Right lung (tissue), 5 donors: Measurements from ENCODE around the gene HMX1. TPM values are rescaled to one million over a fixed set of nuclear protein-coding genes. Genes with fewer than 3 reads are reported as not detected.

Source experiments
- DNase-seq, 2 donors: peaks; one replicate each; pipeline ENCODE4 v3.0.0-alpha.2; 2013
- polyA plus RNA-seq, 5 donors: library from polyadenylated mRNA; unstranded; fragments of 120-200 nt; gene quantifications; one replicate each; pipeline versions ENCODE4 v1.2.1 to v1.2.3, GENCODE V29; 2013; ENCODE audit warnings: inconsistent platforms in 1 of 5, low replicate concordance in 1 of 5; ENCODE audit not compliant: insufficient read length in 5 of 5, insufficient read depth in 1 of 5

The HMX1 gene
- polyA plus RNA-seq, 5 donors, result not detected

DNA sequence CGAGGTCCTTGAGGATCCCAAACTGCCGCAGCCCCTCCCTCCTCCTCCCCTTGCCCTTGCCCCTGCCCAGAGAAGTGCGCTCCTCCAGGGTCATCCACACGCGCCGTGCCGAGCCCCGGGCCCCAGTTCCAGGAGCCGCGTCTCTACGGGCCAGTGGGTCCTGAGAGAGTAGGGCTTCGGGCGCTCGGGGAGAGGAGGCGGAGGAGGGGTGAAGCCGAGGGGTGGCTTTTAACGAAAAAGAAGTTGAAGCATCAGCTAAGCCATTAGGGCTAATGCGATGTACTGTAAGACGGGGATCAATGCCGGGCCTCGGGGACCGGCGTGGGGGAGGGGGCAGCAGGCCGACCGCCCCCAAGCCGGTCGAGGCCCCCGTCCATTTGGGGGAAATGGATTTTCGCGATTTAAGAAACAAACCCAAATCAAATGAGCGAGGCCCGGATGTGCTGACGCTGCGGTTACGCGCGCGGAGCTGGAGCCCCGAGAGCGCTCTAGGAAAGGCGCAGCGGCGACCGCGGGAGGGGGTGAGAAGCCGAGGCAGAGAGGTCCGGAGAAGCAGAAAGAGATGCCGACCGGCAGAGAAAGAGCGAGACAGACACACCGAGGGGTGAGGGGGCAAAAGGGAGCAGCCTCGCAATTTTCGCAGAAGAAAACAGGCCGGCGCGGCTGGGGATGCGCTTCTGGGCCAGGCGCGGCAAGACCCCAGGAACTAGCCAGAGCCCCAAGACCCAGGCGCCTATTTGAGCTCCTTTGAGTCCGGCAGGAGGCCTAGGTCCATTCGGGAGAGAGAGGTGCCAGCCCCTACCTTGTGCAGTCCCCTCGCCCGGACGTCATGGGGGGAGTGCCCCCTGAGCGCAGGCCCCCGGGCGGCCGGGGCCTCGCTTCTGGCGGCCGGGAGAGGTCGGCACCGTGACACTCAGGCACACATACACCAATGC is 13.6 kb downstream of the HMX1 start:
- no peak for DNase-seq

DNA sequence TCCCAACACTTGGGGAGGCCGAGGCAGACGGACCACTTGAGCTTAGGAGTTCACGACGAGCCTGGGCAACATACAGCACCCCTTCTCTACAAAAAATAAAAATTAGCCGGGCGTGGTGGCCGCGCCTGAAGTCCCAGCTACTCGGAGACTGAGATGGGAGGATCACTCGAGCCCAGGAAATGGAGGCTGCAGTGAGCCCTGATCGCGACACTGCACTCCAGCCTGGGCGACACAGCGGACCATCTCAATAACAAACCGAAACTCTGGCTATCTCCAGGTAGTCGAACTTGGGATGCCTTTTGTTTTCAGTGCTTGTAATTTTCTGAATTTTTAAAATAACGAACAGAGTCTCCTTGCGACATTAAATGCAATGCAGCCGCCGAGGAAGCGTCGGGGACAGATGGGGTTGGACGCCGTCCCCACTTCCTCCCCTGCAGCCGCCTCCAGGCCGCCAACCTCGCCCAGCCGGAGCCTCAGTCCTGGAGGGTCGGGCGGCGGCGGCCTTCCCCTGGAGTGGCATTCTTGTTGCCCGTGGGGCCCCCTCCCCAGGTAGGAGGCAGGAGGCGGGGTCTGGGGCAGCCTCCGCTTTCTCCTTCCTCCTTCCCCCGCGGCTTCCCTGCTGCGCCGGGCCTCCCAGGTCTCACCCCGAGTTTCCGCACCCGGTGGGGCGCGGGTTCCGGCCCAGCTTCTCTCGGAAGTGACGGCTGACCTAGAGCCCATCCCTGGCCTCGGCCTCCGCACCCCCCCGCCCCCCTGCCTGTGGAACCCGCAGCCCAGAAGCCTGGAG is 14.6 kb downstream of the HMX1 start:
- no peak for DNase-seq

DNA sequence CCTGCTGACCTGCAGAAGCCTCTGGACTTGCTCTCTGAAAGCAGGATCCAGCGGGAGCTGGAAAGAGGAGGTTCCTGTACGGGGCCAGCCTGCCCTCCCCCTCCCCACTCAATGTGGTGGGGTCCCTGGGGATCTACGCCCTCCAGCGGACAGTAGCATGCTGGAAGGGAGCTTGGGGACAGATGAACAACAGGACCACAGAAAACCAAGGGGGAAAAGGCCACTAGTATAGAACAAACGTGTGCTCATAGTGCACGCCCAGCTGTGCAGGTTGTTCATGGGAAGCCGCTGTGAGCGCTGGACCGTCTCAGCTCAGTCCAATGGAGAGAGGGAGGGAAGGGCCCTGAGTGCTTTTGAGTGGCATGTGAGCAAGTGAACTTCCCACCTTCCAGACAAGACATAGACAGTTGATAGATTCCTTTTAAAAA is 15.8 kb downstream of the HMX1 start:
- no peak for DNase-seq

DNA sequence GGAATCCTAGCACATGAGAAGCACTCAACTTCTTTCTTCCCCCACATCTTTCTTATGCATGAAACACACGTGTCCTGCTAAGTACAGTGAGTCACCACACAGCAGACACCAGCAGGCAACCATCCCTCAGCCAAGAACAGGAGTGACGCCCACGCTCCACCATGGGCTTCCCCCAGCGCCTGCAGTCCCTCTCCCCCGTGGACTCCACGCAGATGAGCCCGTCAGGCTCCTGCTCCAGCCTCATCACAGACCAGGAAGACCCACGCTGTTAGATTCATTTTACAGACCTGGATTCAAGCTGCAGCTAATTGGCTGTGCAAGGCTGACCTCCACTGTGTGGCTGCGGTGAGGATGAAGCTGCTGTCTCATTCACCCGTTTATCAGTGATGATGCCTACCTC is 16.7 kb downstream of the HMX1 start:
- no peak for DNase-seq

DNA sequence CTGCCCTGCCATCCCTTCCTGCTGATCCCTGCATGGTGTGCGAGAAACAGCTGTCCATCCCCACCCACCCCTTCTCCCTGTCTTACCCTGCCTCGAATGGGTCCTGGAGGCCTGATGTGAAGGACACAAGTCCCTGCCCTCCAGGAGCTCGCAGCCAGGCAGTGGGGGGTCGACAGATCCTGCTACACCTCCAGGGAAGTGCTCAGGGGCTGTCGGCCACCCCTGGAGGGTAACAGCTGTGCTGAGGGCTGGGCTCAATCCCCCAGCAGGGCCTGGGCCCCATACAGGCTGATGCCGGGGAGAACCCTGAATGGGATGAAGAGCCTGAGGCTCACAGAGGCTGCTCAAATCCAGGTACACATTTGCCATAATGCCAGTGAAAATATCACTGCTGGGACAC is 17.6 kb downstream of the HMX1 start:
- DNase-seq, result no peak

DNA sequence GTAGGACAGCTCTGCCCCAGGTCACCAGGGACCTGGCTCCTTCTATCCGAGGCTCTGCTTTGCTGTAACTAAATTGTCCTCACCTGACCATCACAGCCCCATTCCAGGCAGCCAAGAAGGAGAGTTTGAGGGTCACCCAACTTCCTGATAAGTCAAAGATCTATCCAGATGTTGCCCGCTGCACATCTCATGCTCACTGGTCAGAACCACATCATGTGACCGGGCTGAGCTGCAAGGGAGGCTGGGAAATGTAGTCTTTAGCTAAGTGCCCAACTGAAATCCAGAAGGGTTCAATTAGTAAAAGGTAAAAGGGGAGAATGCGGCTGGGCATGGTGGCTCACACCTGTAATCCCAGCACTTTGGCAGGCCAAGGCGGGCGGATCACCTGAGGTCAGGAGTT is 18.4 kb downstream of the HMX1 start:
- DNase-seq, result no peak

DNA sequence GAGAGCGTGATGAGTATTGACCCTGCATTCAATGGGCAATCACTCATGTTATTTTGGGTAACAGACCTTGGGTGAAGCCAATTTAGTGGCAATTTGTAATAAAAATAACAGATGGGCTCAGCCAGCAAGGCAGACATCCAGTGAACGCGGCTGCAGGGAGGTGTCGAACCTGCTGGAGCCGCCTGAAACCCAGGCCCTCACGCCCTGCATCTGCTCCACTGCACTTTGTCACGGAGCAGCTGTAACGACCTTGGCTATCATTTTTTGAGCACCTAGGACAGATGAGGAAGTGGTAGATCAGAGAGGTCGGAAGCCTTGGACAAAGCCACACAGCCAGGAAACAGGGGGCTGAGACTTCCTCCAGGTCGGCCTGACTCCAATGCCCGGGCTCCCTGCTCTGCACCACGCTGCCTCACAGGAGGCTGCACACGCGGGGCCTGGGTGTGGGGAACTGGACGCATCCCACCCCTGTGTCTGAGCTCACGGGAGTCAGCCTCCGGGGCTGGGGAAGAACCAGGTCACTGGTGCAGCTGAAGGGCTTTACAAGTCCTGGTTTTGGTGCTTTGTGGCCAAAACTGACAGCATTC is 19.4 kb downstream of the HMX1 start:
- DNase-seq, result no peak

DNA sequence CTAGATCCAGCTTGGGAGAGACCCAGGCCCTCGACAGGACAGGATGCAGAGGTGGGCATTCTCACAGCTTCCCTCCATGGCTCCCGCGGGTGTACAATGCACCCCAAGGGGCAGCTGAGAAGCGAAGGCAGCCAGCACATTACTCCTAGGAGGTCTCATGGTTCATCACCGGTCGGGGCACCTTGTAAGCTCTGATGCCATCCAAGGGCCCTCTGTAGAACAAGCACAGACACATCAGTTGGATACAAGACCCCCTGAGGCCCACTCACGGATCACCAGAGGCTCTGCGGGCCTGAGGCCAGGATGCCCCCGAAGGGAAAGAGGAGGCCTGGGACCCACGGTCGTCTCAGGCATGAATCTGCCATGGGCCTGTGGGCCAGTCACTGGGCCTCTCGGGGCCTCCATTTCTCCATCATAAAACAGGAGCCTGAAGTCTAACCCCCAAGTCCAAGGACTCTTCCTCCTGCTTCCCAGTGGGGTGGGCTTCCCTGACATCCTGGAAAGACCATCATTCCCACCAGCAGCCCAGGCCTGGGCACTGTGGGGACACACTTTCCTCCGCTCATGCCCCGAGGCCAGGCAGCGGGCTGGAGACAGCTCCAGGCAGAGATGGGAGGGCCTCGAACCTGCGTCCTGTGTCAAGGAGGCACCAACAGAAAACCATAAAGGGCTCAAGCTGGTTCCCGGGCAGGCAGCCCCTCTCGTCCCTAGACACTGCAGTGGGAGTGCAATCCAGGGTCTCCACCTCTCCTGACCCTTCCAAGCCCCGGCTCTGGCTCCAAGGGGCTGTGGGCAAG is 20.1 kb downstream of the HMX1 start:
- no peak for DNase-seq

DNA sequence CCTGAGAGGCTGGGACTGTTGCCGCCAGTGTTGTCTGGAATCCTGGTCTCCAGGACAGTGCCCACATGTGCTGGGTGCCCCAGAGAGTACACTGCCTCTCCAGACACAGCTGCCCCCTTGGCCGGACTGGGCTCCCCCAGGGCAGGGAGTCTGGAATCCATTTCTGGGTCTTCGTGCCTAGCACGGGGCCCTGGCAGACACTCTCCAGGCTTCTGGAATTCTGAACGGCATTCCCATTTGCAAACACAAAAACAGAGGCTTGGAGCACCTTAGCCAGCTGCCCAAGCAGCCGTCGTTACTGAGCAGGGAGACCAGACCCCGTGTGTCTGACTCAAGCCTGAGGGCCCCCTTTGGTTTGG is 20.8 kb downstream of the HMX1 start:
- DNase-seq, result no peak

DNA sequence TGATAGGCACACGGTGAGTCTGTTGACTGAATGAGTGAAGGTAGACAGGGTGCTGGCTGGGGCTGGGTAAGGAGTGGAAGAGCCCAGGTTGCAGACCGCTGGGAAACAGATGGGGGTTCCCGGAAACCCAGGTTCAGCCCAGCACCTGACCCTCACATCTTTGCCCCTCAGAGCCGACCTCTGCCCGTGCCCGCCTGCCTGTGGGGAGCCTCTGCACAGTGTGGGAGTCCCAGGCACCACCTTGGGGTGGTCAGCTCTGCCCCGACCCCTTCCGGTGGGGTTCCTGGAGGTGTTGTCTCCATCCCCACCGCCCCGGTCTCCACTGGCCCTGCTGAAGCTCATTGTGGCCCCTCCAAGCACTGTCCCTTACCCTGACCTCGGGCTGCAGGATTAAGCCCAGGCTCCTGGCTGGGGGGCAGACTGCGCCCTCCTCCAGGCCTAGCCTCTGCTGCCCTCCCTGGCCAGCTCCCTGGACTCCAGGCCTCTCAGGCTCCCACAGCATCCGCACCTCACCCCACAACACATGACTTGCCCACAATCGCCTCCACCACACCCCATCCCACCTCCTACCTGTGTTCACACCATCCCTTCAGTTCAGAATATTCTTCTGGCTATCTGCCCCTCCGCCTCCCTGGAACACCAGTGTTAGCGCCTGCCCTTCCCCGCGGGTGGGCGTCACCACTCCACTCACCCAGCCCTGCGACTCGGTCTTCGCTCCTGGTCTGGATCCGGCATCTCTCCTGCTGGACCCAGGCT is 21.4 kb downstream of the HMX1 start:
- no peak for DNase-seq

DNA sequence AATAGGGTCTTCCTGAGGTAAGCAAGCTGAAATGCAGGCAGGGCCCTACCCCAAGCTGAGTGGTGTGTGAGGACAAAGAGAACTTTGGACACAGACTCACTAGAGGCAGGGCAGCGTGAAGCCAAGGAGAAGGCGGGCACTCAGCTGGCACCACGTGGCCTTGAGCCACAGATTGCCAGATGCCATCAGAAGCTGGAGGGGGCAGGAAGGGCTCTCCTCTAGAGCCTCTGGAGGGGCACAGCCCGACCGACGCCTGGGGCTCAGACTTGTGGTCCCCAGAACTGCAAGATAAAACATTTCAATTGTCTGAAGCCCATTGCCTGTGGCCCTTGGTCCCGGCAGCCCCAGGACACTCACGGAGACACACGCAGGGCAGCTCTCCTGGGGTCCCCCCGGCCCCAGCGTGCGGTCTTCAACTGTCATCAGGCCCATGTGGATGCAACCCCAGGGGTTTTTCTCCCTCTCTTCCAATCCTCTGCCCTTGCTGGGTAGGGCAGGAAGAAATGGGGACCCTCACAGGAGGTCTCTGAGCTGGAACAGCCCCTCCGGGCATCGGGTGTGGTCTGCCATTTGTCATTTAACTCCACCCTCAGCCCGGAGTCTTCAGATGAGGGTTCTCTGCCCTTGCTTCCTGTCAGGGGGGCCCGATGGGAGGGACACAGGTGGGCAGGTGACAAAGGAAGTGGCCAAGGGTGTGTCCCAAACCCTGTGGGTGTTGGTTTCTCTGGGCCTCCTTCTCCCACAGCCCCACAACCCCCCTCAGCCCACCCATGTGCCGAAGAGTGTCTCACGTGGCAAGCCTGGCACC is 22.2 kb downstream of the HMX1 start:
- no peak for DNase-seq

DNA sequence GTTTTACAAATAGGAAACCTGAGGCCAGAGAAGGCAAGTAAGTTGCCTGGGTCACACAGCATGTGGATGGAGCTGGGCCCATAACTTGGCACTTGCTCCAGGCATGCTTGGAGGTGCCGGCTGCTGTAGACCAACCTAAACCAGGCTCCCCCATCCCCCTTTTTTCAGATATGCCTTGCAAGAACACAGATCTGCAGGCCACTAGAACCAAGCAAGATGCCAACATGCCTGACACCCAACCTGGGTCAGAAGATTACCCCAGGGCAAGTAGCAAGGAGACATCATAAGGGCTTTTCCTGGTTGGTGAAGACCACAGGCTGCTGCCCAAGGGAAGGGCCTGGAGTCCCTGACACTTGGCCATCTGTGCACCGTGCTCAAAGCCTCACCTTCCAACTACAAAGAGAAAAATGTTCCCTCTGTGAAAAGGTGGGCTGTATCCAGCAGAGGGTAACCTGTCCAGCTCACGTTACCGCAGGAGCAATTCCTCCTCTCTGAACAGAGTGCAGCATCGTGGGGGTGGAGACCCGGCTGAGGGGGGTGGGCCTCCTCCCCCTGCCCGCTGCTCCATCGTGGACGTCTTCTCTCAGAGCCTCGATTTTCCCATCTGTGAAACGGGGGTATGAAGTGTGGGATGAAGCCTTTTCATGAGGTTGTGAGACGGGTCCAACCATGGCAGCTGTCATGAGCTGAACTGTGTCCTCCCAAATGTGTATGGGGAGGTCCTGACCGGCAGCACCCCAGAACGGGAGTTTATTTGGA is 23.0 kb downstream of the HMX1 start:
- no peak for DNase-seq

DNA sequence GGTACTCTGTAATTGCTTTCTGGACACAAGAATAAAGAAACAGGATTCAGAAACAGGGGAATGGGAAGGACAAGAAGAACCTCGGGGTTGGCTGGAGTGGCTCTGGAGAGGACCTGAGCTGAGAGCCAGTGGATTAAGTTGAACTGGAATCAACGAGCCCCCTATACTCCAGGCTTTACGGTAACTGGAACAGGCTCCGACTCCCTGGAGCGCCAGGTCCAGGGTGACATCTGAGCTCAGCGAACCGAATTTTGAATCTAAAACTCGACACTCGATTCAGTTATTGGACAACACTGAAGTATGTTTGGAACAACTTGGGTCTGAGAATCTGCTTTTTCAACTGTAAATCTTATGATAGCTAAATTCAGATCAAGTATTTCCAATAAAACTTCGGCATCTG is 23.9 kb downstream of the HMX1 start:
- DNase-seq, result no peak

DNA sequence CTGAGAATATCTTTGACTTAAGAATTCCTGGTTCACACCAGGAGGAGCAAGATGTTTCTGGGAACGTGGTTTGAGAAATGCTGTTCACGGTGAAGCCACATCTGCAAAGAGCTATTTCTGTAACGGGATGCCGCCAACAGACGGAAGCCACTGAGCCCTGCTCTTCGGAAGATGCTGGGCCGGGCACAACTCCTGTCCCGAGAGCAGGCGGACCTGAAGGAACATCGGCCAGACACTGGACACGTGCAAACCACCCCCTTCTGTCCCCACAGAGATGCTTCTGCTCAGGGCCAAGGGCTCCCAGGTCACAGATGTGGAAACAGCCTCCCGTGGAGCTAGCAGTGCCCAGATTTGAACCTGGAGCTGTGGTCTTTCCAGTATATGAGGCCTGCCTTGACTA is 24.3 kb downstream of the HMX1 start:
- no peak for DNase-seq

DNA sequence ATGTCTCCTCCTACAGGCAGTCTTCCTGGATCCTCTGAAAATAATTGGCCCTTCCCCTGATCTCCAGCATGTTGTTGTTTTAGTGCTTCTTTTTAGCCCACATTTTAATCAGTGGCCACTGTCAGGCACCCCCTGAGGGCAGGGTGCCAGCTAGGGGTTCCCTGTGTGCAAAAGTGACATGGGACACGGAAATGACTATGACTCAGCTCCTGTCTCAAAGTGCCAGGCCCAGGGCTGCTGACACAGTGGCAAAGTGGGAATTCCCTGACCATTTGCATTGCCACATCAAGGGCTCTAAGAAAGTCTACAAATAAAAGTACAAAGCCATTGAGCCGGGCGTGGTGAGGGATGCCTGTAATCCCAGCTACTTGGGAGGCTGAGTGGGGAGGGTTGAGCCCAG is 24.8 kb downstream of the HMX1 start:
- no peak for DNase-seq

DNA sequence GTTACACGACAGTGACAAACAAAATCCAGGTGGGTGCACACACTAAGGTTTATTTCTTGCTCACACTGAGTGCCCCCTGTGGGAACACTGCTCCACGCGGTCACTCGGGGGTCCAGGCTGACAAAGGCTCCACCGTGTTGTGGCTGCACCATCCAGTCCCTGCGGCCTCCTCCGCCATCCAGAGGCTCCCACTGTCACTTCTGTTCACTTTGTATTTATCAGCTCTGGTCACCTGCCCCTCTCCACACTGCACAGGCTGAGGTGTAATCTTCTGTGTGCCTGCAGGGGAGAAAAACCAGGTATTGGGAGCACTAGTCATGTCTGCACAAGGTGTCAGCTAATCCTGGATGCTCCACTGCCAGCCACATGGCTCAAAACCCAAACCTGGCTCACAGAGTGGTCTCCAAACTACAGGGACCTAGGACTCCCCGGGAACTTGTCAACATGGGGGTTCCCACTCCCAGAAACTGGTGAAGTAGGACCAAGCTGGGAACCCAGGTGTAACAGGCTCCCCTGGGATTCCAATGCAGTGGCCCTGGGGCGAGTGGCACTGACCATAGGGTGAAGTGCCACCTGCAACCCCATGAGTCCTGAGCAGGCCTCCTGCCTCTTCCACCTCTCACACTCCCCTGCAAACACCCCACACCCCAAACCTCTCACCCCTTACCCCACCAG is 25.5 kb downstream of the HMX1 start:
- no peak for DNase-seq

DNA sequence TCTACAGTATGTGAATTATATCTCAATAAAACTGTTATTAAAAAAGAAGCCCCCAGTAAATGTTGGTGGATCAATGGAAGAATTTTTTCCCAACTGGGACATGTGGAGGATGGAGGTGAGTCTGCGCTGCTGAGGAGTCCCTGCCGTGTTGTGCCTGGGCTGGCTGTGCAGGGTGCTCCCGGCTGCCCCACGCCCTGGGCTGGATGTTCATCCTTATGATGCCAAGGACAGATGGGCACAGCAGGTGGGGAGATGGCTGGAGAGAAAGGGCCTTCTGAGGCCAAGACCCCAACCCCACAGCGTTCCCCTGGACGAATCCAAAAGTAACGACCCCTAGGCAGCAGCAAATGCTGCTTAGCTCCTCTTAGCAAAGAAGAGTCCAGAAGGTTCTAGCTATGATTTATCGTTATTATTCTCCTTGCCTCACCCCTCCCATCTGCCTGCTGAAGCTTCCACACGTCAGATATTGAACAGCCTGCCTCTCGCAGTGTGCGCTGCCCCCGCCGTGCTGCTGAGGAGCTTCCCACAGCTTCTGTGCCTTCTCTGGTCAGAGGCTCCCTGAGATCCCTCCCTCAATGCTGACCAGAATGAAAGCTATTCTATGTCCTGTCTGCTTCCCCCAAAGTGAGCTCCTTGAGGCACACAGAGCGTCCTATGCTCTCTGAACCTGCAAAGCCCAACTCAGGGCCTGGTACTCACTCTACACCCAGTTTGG is 26.5 kb downstream of the HMX1 start:
- no peak for DNase-seq

DNA sequence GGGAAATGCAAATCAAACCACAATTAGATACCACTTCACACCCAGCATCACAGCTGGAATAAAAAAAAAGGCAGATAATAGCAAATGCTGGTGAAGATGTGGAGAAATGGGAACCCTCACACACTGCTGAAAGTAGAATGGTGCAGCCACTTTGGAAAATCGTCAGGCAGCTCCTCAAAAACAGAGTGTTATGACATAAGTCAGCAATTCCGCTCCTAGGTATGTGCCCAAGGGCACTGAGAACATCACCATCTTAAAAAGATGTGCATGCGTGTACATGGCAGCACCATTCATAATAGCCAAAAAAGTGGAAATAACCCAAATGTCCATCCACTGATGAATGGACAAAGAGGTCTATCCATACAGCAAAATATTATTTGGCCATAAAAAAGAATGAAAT is 28.0 kb downstream of the HMX1 start:
- no peak for DNase-seq
